ENCODE measurements around the gene HSPA4L. TPM values are rescaled to one million over a fixed set of nuclear protein-coding genes. Genes with fewer than 3 reads are reported as not detected.

The HSPA4L gene
- total and polyA plus RNA-seq, 2 of the 4 experiments (the other 2 are of a cell fraction), result 0.84 to 2.3 TPM

- no peaks in the 10 kb centered on the region for H3K79me1 ChIP-seq (ENCODE audit: low read depth in 1 of 2, low read length in 2 of 2)
- intact Hi-C loops (cut with micrococcal nuclease), result loop anchor here (1.0 kb wide), 1 partner anchor 127 kb away; no protein-coding TSS in a partner anchor
- no peak overlapping the region for H2AK5ac ChIP-seq (ENCODE audit: low read depth, low read length)
- no peak overlapping the region for H3K4ac ChIP-seq (ENCODE audit: low read depth, low read length)
- WGBS, 2 experiments (ENCODE audit: extremely low coverage in 2 of 2, insufficient read length in 1 of 2), result no CpG with 5 or more reads among the region's 8 CpGs
- no peak overlapping the region; a peak in 1 of 4 replicates for H4K8ac ChIP-seq (ENCODE audit: low read depth in 2 of 2, low read length in 2 of 2)
- H2BK120ac ChIP-seq (ENCODE audit: low read depth, low read length), result no peak overlapping the region
- ChIA-PET CTCF (interaction anchor here (0.6 to 2.6 kb wide), 15 partner anchors 9 to 146 kb away, joined by 3 to 26 read pairs (median 4); no protein-coding TSS in a partner anchor), POLR2A (ENCODE audit: unreplicated experiment) (no interaction called here)
- H3K27ac ChIP-seq (ENCODE audit: insufficient read depth, low read length), result no peak overlapping the region
- peak overlapping the region; percentile 52; the same call in 1 of the 2 replicates for H3K18ac ChIP-seq (ENCODE audit: low read depth, low read length)
- in situ Hi-C loops (cut with MboI; ENCODE audit: low sequenced_read_pairs), result loop anchor here (5.0 kb wide), 1 partner anchor 130 kb away; no protein-coding TSS in a partner anchor
- no peak overlapping the region for H2AK9ac ChIP-seq (replicated peaks; ENCODE audit: low read depth, low read length, poor library complexity)
- H3K14ac ChIP-seq (replicated peaks; ENCODE audit: low read depth, low read length), result no peak overlapping the region
- no peak overlapping the region for H2BK15ac ChIP-seq (ENCODE audit: low read depth, low read length)
- H3K9ac ChIP-seq (ENCODE audit: low read depth, low read length), result peak overlapping the region; percentile 49; the same call in 1 of the 2 replicates
- peak overlapping the region; percentile 43; the same call in 1 of the 2 replicates for H2BK20ac ChIP-seq (ENCODE audit: low read depth, low read length)
- no peak overlapping the region for H4K91ac ChIP-seq (ENCODE audit: insufficient read depth, low read depth, low read length)
- dilution Hi-C loops (cut with HindIII; ENCODE audit: low sequenced_read_pairs, unreplicated experiment), result no loop called here
- no peaks in the 10 kb centered on the region for H4K20me1 ChIP-seq (ENCODE audit: insufficient read depth, low read length)
- H4K5ac ChIP-seq (ENCODE audit: low read depth, low read length), result no peak overlapping the region
- H3K4me3 ChIP-seq (ENCODE audit: insufficient read depth, low read depth, low read length), result peak overlapping the region; percentile 39; the same call in 1 of the 2 replicates
- no peaks in the 10 kb centered on the region for H3K9me3 ChIP-seq (ENCODE audit: control insufficient read depth, insufficient read depth, low read length)
- H3K4me2 ChIP-seq (ENCODE audit: low read depth, low read length), result peak overlapping the region; percentile 98
- TF ChIP-seq RAD21 (IDR thresholded peaks at IDR 0.05; ENCODE audit: low read length), result peak; percentile 80
- no peak for TF ChIP-seq MXI1 (IDR thresholded peaks at IDR 0.05; ENCODE audit: borderline replicate concordance, low read depth, low read length)
- peak; percentile 64 for TF ChIP-seq SMC3 (IDR thresholded peaks at IDR 0.05; ENCODE audit: low read depth, low read length)
- peak; percentile 77 for TF ChIP-seq CTCF (conservative IDR thresholded peaks at IDR 0.05; ENCODE audit: low read depth, low read length)
- no peak for TF ChIP-seq BHLHE40 (IDR thresholded peaks at IDR 0.05; ENCODE audit: low read depth, low read length)
- TF ChIP-seq CHD1 (IDR thresholded peaks at IDR 0.05; ENCODE audit: low read depth, low read length), result no peak
- 0 out of 2 replicates have a peak, but pooled peaks have one; percentile 1 for TF ChIP-seq CEBPB (IDR thresholded peaks at IDR 0.05; ENCODE audit: low read depth, low read length)
- peak; percentile 60 for DNase-seq
- H3K27me3 ChIP-seq (ENCODE audit: control insufficient read depth, insufficient read depth, low read length), result peaks cover 4% of the 10 kb centered on the region
- H3K23ac ChIP-seq (ENCODE audit: low read depth, low read length), result no peak overlapping the region
- no peaks in the 10 kb centered on the region; the same call in 1 of the 2 replicates for H3K4me1 ChIP-seq (ENCODE audit: control insufficient read depth, insufficient read depth, low read length)
- ATAC-seq (ENCODE audit: low read depth), result peak; percentile 95
- no TSS peak for BruUV-seq (replicated peaks)
- no peaks in the 10 kb centered on the region for H3K9me1 ChIP-seq (ENCODE audit: insufficient read depth, low read length)
- no peak overlapping the region for H2AFZ ChIP-seq (replicated peaks; ENCODE audit: low read length, poor library complexity)
- no peak overlapping the region for H2BK5ac ChIP-seq (ENCODE audit: low read depth, low read length, poor library complexity, severe bottlenecking)
- H3K36me3 ChIP-seq (ENCODE audit: control insufficient read depth, insufficient read depth, low read length), result no peaks in the 10 kb centered on the region
- no peak overlapping the region for H3K56ac ChIP-seq (ENCODE audit: extremely low read depth, insufficient read depth, low read length)
Observed at GRCh38 chr4:127732623-127733328, 49.3 kb upstream of the HSPA4L start.
